Neural progenitor cell (in vitro differentiated cells): ENCODE data around the gene NUCB2. TPM values are rescaled to one million over a fixed set of nuclear protein-coding genes. Genes with fewer than 3 reads are reported as not detected.

Experiments
- DNase-seq: peaks from one replicate; pipeline ENCODE4 v3.0.0-alpha.2; 2016; ENCODE audit warnings: low spot score
- H2AFZ ChIP-seq: fragments of 200-600 bp; sonication (generic); replicated peaks from 2 replicates; pipeline ENCODE4 v1.6.1; 2016; ENCODE audit warnings: antibody characterized with exemption
- H3F3A ChIP-seq: fragments of 200-600 bp; sonication (generic); 2 replicates; pipeline ENCODE4 v1.6.1; 2016; ENCODE audit warnings: antibody characterized with exemption, low read depth
- H3K27ac ChIP-seq: fragments of 200-600 bp; sonication (generic); 2 replicates; pipeline ENCODE4 v1.5.1; 2016; ENCODE audit warnings: mild to moderate bottlenecking
- H3K27me3 ChIP-seq: fragments of 200-600 bp; sonication (generic); 2 replicates; pipeline ENCODE4 v1.6.1; 2016; ENCODE audit warnings: mild to moderate bottlenecking, moderate library complexity
- H3K36me3 ChIP-seq: fragments of 200-600 bp; sonication (generic); 2 replicates; pipeline ENCODE4 v1.5.1; 2016
- H3K4me1 ChIP-seq: fragments of 200-600 bp; sonication (generic); 2 replicates; pipeline ENCODE4 v1.6.1; 2016; ENCODE audit warnings: mixed run types
- H3K4me2 ChIP-seq: fragments of 200-600 bp; sonication (generic); 2 replicates; pipeline ENCODE4 v1.6.1; 2016
- H3K4me3 ChIP-seq: fragments of 200-600 bp; sonication (generic); 2 replicates; pipeline ENCODE4 v1.5.1; 2016
- H3K79me2 ChIP-seq: fragments of 200-600 bp; sonication (generic); 2 replicates; pipeline ENCODE4 v1.6.1; 2016; ENCODE audit warnings: low read depth
- H3K9ac ChIP-seq: fragments of 200-600 bp; sonication (generic); 2 replicates; pipeline ENCODE4 v1.6.1; 2016
- H3K9me3 ChIP-seq: fragments of 200-600 bp; sonication (generic); 2 replicates; pipeline ENCODE4 v1.5.1; 2016; ENCODE audit warnings: low read depth
- H4K20me1 ChIP-seq: fragments of 200-600 bp; sonication (generic); 2 replicates; pipeline ENCODE4 v1.6.1; 2016; ENCODE audit warnings: low read depth
- H3K27ac Mint-ChIP-seq: 3 replicates; pipeline ENCODE4 v1.8.0; 2021; ENCODE audit warnings: mixed read lengths
- H3K27me3 Mint-ChIP-seq: 2 replicates; pipeline ENCODE4 v1.8.0; 2022; ENCODE audit warnings: low read depth, mild to moderate bottlenecking, inconsistent platforms, moderate library complexity, mixed read lengths; ENCODE audit not compliant: insufficient read depth
- H3K36me3 Mint-ChIP-seq: 3 replicates; pipeline ENCODE4 v1.8.0; 2021; ENCODE audit warnings: mixed read lengths
- H3K4me1 Mint-ChIP-seq: 3 replicates; pipeline ENCODE4 v1.8.0; 2021; ENCODE audit warnings: mixed read lengths
- H3K4me3 Mint-ChIP-seq: 3 replicates; pipeline ENCODE4 v1.8.0; 2021; ENCODE audit warnings: mild to moderate bottlenecking, moderate library complexity, mixed read lengths
- H3K9me3 Mint-ChIP-seq: 3 replicates; pipeline ENCODE4 v1.8.0; 2020; ENCODE audit warnings: mixed read lengths
- CTCF ChIP-seq: fragments of 200-600 bp; sonication (generic); IDR thresholded peaks from 2 replicates; pipeline ENCODE4 v1.5.1; 2017; ENCODE audit warnings: antibody characterized with exemption, mild to moderate bottlenecking
- EZH2 ChIP-seq: fragments of 200-600 bp; sonication (generic); IDR thresholded peaks from 2 replicates; pipeline ENCODE4 v1.6.1; 2017; ENCODE audit warnings: antibody characterized with exemption, mild to moderate bottlenecking, moderate library complexity
- EZH2phosphoT487 ChIP-seq: fragments of 200-600 bp; sonication (generic); IDR thresholded peaks from 2 replicates; pipeline ENCODE4 v1.6.1; 2017; ENCODE audit warnings: antibody characterized with exemption
- total RNA-seq: library from RNA; depleted of rRNA; stranded (reverse); fragments of >200 nt; gene quantifications from 2 replicates; pipeline ENCODE4 v1.2.3, GENCODE V29; 2015; ENCODE audit warnings: low replicate concordance

NUCB2 gene
- total RNA-seq, 1 donor from 2014 or later: 80.1 TPM

GRCh38 chr11:17294033-17294432 is 17.5 kb downstream of the NUCB2 start:
- Mint-ChIP-seq H3K9me3 (no peaks in the 10 kb centered on the region), H3K4me3 (no peak overlapping the region), H3K27me3 (no peaks in the 10 kb centered on the region), H3K36me3 (peaks cover 9% of the 10 kb centered on the region), H3K27ac (no peak overlapping the region), H3K4me1 (no peaks in the 10 kb centered on the region)
- H2AFZ ChIP-seq: no peak overlapping the region
- no peak overlapping the region for H3K27ac ChIP-seq
- no peak overlapping the region for H3K4me2 ChIP-seq
- H3K27me3 ChIP-seq: no peaks in the 10 kb centered on the region
- H3K36me3 ChIP-seq: peaks cover 7% of the 10 kb centered on the region
- no peaks in the 10 kb centered on the region for H3K4me1 ChIP-seq
- H3K9me3 ChIP-seq: no peaks in the 10 kb centered on the region
- no peaks in the 10 kb centered on the region for H3K79me2 ChIP-seq
- H3K9ac ChIP-seq: no peak overlapping the region
- no peak overlapping the region for H3K4me3 ChIP-seq
- no peaks in the 10 kb centered on the region for H4K20me1 ChIP-seq
- H3F3A ChIP-seq: no peaks in the 10 kb centered on the region
- no peak for DNase-seq
- TF ChIP-seq EZH2phosphoT487 (no peak), EZH2 (no peak), CTCF (no peak)

GRCh38 chr11:17296852-17297559 is 20.5 kb downstream of the NUCB2 start:
- H3K36me3 Mint-ChIP-seq: peaks cover 5% of the 10 kb centered on the region
- no peak overlapping the region for H3K27ac ChIP-seq
- no peak overlapping the region for H3K4me3 ChIP-seq
- H3K4me2 ChIP-seq: no peak overlapping the region
- H3K9me3 ChIP-seq: no peaks in the 10 kb centered on the region
- H3K27me3 ChIP-seq: no peaks in the 10 kb centered on the region
- peaks cover 7% of the 10 kb centered on the region for H3K36me3 ChIP-seq
- no peaks in the 10 kb centered on the region for H4K20me1 ChIP-seq
- H3K27ac Mint-ChIP-seq: no peak overlapping the region
- H3K4me1 Mint-ChIP-seq: no peaks in the 10 kb centered on the region
- no peak overlapping the region for H2AFZ ChIP-seq
- TF ChIP-seq CTCF: no peak
- no peak for TF ChIP-seq EZH2phosphoT487
- TF ChIP-seq EZH2: no peak
- no peak for DNase-seq
- no peaks in the 10 kb centered on the region for H3F3A ChIP-seq
- no peak overlapping the region for H3K4me3 Mint-ChIP-seq
- H3K27me3 Mint-ChIP-seq: no peaks in the 10 kb centered on the region
- H3K9ac ChIP-seq: no peak overlapping the region
- no peaks in the 10 kb centered on the region for H3K9me3 Mint-ChIP-seq
- H3K4me1 ChIP-seq: no peaks in the 10 kb centered on the region
- no peaks in the 10 kb centered on the region for H3K79me2 ChIP-seq

- Mint-ChIP-seq H3K9me3 (no peaks in the 10 kb centered on the region), H3K27ac (no peak overlapping the region)
- no peaks in the 10 kb centered on the region for H3K79me2 ChIP-seq
Measured at GRCh38 chr11:17298302-17298701, 21.8 kb downstream of the NUCB2 start.

More at GRCh38 chr11:17298302-17298701, 21.8 kb downstream of the NUCB2 start:
- Mint-ChIP-seq H3K4me1 (no peaks in the 10 kb centered on the region), H3K4me3 (no peak overlapping the region), H3K27me3 (no peaks in the 10 kb centered on the region), H3K36me3 (peaks cover 9% of the 10 kb centered on the region)
- Histone ChIP-seq H2AFZ (no peak overlapping the region), H3K4me2 (no peak overlapping the region), H3K27me3 (no peaks in the 10 kb centered on the region), H3K9ac (no peak overlapping the region), H3K4me1 (no peaks in the 10 kb centered on the region), H3K4me3 (no peak overlapping the region), H3K9me3 (no peaks in the 10 kb centered on the region), H4K20me1 (no peaks in the 10 kb centered on the region), H3K36me3 (peaks cover 7% of the 10 kb centered on the region), H3F3A (no peaks in the 10 kb centered on the region), H3K27ac (no peak overlapping the region)
- DNase-seq: no peak
- TF ChIP-seq CTCF (no peak), EZH2phosphoT487 (no peak), EZH2 (no peak)
